Stimulated activated CD8-positive, alpha-beta memory T cell treated with anti-CD3 and anti-CD28 coated beads, Interleukin-15, amount 100 ng/mL, for 1 hour (primary cell): ENCODE results near the gene ALPI.

ENCODE experiments used
- DNase-seq: peaks from one replicate; pipeline ENCODE4 v3.0.0-alpha.2; 2020; ENCODE audit warnings: low read depth

ALPI gene

DNA sequence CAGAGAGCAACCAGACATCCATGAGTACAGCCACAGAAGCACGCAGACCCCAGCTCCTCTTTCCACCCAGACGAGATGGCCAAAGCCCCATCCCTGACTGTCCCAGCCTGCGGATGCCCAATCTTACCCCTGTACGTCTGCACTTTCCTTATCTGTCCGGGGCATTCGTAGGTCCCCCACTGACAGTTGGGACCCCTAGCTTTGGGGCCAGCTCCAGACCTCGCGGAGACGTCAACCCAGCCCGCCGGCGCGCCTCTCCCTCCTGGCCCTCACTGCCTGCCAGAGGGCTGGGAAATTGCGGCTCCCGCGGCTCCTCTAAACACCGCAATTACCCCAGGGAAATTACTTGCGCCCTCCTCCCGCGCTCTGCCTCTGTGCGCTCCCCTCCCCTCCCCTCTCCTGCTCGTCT lies 29.4 kb downstream of the ALPI start:
- no peak for DNase-seq

DNA sequence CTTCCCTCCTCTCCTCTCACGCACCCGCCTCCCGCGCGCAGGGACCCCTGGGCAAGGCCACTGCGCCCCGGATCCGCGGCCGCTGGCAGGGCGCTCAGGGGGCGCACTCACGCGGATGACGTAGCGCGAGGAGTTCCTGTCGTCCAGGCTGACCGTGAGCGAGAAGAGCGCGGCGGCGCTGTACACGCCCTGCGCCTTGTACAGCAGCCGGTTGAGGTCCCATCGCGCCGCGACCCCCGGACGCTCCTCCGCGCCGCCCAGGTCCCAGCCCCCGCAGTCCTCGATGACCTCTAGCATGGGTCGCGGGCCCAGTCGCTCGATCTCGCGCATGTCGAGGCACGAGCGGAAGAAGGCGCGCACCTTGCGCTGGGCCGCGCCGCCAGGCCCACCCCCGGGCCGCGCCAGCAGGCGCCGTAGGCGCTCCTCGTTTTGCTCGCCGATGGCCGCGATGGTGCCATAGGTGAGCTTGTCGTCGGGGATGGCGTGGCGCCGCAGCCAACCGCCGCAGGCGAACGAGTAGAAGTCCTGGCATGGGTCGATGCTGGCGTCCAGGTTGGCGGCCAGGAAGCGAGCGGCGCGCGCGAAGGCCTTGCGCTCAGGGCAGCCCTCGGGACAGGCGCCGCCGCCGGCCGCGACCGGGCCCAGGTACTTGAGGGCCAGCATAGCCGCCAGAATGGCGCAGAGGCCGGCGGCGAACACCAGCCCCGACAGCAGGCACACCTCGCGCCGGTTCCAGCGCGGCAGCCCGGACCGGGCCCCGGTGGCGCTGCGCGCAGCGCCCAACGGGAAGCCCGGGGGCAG lies 30.0 kb downstream of the ALPI start:
- no peak for DNase-seq

DNA sequence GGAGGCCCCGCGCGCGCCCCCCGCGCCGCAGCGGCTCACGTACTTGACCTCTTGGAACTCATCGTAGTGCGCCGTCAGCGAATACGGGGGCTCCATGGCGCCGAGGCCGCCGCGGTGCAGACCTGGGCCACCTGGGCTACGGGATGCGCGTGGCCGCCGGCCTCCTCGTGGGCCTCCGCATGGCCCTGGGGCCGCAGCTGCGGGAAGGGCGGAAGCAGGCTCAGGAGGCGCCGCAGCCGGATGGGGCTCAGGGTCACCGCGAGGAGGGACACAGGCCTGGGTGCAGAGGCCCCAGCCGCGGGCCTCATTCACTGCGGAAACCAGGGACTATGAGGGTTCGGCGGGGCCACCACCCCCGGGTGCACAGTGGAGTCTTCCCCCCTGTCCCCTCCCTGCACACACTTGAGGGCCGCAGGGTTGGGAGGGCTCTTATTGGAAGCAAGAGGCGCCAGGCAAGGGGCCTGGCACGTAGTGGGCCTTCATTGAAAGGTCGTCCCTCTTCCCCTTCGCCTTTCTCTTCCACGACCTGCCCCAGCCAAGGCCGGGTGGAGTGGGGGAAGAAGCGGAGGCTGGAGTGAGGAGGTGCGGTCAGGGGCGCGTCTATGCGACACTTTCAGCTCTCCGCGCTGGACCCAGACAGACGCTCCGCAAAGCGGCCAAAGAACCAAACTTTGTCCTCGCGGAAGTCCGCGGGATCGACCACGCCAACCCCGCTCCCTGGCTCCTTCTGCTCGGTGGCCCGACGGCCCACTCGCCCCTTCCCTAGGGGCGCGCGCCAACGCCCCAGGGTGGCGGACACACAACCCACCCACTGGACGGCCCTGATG lies 30.8 kb downstream of the ALPI start:
- DNase-seq: no peak

DNA sequence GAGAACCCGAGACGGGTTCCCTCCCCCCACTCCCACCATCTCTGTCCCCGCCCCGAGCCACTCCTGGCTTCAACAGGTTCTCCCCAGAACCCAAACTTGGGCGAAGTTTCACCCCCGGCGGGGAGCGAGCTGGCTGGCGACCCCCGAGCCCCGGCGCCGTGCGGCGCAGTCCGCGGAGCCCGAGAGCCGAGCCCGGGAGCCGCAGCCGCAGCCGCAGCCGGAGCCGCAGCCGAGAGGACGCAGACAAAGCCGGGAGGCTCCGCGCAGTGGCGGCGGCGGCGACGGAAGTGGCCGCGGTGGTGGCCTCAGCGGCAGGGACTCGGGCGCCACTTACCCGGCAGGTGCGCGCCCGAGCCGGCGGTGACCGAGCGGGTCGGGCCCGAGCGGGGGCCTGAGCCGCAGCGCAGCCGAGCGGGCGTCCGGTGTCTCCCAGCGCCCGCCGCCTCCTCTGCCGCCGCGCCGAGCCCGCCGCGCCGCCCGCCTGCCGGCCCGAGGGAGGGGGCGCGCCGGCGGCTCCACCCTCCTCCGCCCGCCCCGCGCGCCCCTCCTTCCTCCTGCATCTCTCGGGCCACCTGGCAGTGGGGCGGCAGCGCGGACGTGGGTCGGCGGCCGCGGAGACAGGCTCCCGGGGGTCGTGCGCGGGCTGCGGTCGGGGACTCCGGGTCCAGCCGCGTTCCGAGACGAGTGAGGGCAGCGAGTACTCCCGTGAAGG lies 31.6 kb downstream of the ALPI start, which contains the start of gene ECEL1:
Gene ECEL1 (minus strand): TSS at position 450 of the 712 bp plus-strand sequence. CDS start 1,181 bp downstream, outside the sequence.
- no peak for DNase-seq

DNA sequence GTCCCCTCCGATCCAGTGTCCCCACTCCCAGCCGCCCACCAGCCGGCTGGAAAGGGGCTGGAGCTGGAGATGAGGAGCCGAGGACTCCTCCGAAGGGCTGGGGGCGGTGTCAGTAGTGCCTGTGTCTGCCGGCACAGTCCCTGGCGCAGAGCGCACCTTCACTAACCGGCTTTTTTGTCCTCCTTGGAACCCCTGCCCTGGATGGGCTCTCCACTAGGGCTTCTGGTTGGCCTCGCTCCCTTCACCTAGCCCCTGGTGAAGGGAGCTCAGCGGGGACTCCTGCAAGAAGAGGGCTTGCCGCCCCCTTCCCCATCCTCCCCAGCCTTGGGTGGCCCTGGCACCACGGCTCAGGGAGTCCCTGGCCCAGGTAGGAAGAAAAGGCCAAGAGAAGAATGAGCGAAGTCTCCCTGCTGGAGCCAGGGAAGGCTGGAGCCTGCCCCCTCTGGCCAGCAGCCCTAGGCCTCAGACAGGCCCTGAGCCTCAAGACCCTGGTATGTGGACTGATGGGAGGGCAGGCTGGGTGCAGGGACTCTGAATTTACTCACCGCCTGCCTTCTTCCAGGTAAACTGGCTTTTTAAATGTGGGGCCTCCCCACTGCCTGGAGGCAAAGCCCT lies 32.3 kb downstream of the ALPI start:
- no peak for DNase-seq

DNA sequence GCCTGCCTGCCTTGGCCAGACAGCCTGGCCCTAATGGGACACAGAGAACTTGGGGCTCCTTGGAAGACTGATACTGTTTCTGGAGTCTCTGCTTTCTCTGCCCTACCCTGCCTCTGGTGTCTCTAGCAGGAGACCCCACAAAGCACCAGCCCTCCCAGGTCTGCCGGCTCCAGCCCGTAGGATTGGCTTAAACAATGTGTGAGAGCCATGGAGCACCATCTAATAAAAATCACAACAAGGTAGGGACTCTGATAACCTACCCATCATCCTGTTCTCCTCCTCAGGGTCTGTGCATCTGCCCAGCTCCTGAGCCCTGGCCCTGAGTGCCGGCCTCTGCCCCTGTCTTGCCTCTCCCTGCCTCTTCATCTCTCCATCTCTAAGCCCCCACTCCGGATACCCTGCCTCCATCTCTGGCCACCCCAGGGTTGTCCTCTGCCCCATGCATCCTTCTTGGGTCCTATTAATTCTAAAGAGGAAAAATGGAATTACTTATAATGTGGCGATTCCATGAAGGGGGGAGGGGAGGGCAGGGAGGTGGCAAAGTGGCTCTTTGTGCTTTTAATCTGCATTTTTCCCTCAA lies 32.9 kb downstream of the ALPI start:
- DNase-seq: no peak

DNA sequence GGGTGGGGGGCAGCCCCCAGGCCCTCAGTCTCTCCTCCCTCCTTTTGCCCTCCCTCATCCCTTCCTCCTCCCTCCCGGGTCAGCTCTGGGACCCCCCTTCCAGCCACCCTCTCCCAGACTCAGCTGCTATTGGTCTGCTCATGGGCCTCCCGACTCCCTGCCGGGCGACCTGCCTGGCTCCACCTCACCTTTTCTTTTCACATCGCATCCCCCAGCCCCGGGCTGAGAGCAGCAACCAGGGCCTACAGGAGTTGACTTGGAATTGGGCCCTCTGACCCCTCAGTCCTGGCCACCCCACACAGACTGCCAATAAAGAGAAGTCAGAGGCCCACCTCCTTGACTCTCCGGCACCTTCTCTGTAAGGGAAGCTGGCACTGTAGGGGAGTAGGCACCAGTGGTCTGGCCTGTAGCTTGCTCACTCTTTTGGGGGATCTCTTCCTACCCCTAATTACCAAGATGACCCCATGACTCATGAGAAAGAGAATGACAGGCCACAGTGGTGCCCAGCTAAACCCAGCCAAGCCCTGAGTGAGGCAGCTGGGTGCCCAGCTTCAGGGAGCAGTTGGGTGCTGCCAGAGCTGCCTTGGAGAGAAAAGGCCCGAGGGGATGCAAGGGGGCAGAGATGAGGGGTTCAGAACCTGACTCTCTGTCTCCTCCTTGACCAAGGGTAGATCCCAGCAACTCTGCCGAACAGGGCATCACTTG lies 33.7 kb downstream of the ALPI start:
- DNase-seq: no peak

DNA sequence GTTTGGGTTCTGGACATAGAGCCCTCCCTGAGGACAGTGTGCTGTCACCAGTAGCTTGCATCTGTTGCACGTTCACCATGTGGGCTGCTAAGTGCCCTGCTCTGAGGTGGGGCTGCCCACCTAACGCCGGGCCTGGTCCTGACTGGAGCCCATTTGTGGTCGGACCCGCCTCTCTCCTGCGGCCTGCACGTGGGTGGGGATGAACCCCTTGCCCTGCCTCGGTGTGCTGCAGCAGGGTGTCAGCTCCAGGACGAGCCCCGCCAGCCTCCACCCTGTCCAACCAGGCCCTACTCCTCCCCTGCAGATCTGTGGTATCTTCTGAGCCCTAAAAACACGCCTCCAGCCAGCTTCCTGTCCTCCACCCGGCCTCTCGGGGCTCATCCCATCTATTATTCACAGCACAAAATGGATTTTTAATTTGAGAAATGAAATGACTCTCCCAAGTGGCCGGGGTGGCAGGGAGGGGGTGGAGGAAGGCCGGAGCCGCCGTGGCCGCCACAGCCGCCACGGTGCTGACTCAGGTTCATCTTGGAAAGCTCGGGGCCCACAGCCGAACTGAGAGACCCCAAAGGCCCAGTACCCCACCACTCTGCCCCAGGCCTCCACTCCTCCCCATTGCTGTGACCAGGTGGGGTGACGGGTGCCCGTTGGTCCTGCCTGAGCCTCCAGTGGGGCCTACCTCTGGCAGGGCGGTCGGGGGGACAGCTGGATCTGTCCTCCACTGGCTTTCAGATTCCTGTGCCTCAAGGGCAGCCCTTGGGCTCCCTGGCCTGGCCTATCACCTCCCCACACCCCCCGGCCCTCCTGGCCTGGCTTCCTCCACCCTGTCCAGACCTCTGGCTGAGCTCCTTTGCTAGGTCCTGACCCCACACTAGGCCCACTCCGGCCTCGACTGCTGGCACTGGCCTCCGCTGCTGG lies 34.5 kb downstream of the ALPI start:
- no peak for DNase-seq

DNA sequence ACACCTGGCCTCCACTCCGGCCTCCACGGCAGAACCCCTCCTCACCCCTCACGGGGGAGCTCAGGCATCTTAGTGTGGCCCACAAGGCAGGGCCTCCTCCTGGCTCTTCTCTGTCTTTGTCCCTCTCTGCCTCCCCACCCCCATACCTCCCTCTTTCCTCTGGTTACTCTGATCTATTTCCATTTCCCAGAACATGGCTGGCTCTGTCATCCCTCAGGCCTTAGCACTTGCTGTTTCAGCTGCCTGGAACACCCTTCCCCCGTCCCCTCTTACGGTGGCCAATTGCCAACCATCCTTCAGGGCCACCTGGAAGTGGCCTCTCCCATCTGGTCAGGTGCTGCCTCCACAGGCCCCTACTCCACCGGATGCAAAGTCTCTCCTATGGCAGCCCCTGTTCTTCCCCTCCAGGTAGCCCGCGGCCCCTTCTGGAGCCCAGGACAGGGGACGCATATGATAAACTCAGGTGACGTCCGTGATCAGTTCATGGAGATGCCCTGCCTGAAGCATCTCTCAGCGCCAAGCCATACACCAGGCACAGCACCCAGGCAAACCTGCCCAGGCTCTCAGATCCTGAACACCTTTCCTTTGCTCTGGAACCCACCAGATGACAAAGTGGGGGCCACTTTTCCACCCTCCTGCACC lies 35.3 kb downstream of the ALPI start:
- DNase-seq: no peak

DNA sequence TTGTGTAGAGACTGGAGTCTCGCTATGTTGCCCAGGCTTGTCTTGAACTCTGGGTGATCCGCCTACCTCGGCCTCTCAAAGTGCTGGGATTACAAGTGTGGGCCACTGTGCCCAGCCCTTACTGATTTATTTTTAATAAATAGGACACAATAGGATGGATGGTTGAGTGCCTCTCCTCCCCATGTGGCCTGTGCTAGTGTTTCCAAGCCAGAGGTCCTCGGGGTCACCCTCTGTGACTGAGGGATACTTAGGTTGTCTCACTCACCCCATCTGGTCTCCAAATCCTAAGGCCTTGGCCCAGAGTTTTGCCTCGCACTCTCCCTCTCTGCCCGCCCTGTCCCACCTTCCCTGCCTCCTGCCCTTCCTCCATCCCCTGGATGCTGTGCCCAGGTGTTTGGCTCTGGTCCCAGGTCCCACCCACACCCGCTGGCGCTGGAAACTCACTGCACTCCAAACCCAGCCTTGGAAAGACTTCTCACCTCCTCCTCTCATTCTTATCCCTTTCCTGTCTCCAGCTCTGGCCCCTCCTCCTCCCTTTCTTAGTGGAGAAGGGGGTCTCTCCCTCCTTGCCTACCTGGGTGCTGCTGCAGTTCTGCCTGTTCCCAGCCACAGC lies 36.4 kb downstream of the ALPI start:
- DNase-seq: no peak

DNA sequence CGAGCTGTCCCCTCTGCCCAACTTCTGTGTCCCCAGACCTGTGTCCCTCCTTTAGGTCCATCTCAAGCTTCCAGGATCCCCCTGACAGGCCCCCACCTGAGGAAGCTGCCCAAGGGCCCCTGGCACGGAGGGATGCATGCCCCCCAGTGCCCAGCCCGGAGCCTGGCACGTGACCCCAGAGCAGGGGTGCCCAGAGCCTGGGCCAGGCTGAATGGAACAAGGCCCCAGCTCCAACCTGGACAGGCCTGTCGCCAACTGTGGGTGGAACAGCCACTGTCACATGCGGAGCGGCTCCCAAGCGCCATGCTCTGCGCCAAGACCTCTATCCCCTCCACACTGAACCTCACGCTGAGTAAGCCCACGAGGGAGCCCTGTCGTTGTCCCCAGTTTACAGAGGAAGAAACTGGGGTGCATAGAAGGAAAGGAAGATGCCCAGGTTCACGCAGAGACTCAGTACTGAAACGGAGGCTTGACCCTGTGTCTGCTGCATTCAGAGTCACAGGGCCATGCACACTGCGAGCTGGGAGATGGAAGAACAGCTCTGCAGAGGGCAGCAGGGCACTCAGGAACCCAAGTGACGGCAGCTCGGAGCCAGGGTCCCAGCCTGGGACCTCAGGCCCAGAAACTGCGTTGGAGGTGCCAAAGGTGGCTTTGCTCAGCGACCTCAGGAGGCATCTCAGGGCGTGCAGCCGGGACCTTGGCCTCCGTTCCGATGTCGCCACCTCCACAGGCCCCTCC lies 37.2 kb downstream of the ALPI start:
- no peak for DNase-seq

DNA sequence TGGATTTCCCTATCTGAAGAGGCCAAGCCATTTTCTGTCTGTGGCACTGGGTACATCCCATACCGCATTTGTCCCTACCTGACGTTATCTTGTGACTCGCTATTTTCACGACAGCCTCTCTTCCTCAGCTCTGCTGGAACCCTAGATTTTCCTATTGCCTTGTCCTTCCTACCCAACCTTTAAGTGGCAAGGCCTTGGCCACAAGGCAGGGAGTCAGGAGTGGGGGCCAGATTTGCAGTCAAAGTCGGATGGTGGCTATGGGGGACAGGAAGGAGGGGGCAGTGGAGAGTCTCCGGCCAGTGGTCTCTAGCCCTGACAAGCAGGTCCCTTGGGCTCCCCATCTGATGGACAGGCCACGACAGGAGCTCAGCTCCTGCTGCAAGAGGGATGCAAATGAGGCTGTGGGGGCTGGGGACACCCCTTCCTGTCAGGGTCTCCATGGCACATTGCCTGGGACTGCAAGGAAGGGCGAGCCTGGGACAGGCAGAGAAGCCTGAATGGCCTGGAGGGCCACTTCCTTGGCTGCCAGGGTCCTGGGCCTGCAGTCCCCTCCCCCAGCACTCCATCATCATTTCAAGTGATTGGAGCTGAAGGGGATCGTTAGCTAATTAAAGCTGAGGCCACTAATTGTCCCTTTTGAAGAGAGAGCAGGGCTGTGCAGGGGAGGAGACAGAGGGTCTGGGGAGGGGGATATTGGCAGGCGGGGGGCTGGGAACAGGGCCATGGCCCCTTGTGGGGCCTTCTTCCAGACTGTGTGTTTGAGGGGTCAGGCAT lies 37.9 kb downstream of the ALPI start:
- DNase-seq: no peak

DNA sequence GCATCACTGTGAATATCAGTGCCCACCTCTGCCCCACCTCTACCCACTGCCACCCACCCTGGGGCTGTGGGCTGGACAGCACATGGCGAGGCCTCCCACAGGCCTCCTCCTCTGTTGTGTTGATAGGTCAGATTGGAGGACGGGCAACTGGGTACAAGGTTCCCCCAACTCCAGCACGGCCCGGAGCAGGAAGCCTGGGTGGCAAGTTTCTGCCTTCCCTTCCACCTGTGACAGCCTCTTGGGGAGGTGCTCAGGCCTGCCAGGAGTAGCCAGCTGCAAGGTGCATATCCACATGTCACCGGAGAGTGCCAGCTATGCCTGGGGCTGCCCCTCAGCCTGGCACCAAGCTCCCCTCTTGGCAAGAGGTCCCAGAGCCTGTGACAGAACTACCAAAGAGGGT lies 38.6 kb downstream of the ALPI start:
- DNase-seq: no peak

DNA sequence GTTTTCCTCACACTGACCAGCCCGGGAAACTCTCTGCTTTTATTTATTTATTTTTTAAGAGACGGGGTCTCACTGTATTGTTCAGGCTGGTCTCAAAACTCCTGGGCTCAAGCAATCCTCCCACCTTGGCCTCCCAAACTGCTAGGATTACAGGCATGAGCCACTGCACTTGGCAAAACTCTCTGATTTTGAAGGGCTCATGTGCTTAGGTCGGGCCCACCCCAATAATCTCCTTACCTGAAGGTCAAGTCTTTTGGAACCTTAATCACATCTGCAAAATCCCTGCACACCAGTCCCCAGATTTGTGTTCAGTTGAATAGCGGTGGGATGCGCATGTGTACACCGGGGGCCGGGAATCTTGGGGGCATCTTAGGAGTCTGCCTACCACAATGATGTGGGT lies 39.3 kb downstream of the ALPI start:
- DNase-seq: no peak

DNA sequence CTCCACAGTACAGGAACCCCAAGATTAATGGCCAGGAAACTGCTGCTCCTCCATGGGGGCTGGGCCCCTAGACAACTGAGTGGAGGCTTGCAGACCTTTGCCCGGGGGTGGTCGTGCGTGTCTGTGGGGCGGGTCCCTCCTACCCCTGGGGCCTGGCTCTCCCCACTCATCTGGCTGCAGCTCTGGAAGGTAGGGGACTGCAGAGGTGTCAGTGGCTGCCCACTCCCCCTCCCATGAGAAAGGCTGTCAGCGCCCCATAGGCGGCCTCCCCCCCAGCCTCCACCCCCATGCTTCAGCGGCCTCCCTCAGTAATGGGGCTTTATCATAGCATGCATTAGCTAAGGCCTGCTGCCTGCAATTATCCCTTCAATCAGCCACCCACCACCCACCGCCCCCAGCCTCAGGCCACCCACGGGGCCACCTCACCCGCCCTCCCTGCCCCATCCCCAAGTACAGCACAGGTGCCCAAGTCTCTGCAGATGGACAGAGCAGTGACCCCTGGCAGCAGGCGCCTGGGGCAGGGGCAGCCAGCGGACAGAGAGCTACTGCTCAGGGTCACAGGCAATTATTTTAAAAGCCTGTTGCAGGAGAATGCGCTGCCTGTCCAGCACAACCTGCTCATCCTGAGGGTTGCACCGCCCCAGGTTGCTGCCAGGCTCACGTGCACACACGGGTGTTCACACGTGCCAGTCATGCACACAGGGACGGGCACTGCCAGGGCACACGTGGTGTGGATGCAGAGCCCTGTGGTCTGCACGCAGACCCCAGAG lies 40.7 kb downstream of the ALPI start:
- DNase-seq: no peak

DNA sequence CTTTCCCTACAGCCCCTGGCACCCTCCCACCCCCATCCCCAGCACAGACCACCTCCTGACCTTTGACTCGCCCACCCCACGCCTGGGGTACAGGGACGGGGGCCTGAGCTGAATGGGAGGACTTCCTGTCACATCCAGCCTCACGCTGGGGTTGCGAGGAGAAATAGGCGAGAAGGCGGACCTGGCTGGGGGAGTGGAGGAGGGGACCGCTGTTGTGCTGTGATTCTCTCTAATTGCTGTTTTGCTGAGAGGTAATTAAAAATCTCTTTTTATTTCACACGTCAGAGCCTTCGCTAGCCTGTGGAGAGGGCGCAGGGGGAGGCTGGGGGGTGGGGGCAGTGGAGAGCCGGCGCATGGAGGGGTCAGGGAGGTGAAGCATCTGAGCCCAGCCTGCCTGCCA lies 41.4 kb downstream of the ALPI start:
- DNase-seq: no peak

DNA sequence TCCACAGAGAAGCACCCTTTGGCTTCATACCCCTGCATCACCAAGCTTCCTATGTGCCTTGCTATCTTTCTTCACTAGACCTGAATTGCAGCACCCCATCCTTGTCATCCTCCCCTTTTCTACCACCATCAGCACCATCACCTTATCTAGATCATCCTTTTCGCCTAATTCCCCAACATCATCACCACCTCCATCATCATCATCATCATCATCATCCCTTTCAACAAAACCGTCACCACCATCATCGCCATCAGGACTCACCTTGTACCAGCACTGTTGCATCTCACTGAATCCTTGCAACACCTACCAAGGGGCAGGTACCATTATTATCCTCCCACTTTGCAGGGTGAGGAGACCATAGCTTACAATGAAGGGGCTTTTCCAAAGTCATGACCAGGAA lies 42.5 kb downstream of the ALPI start:
- no peak for DNase-seq
